HL-60/S4 treated with phorbol 12-myristate 13-acetate at 8.2 ng/mL for 4 days and 3 days (cell line): ENCODE measurements around the gene ITIH5.

Source experiments
- in situ Hi-C: fragments of 300-500 bp; cut with MboI; formaldehyde crosslinking; loops from 2 replicates; pipeline ENCODE4 v1.15.0; 2022; ENCODE audit warnings: low sequenced_read_pairs

ITIH5 gene

DNA sequence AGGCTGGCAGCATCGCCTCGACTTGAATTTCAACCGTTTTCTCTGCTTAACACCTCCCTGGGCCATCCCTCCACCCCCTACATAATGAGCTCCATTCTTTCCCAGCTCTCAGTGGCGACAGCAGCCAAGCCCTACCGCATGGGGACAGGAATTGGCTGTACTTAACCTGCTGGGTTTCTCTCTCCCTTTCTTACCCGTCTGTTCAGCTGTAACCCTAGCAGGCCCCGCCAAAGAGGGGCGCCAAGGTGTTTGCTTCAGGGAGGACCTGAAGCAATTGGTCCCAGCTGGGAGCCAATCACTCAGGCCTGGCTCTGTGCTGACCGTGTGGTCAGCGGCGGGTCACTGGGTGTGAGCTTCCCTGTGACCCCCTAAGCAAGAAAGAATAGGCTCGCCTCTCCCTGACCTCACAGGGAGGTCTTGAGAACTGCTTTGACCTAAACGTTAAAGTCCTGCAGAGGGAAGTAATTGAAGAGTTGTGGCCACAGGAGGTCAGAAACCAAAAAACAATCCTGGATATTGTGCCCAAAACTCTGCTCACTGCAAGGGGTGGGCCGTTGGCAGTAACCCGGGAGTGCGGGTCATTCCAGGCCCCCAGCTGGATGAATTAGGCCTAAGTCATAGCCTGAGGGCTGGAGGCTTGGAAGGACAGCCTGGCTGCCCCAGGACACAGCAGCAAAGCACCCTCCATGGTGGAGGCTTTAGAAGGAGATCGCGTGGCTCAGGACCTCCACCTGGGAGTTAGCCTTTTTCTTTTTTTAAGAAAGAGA, 114.6 kb downstream of the ITIH5 start:
- in situ Hi-C loops, result no loop called here

DNA sequence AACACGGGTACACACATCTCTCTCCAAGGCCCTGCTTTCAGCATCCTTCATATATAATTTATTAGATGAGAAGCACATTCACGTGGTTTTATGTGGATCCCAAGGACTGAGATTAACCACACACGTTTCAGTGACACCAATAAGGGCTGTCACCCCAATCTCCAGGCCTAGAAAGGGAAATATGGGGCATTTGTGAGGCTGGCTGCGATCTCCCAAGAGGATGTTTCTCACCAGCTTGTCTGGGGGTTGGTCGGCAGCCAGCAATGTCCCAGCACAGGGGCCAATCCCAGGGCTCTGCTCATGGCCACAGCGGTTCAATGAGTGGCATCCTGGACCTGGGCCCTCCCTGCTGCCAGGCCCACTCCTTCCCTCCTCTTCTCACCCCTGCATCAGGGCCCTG, 115.5 kb downstream of the ITIH5 start:
- in situ Hi-C loops, result no loop called here

DNA sequence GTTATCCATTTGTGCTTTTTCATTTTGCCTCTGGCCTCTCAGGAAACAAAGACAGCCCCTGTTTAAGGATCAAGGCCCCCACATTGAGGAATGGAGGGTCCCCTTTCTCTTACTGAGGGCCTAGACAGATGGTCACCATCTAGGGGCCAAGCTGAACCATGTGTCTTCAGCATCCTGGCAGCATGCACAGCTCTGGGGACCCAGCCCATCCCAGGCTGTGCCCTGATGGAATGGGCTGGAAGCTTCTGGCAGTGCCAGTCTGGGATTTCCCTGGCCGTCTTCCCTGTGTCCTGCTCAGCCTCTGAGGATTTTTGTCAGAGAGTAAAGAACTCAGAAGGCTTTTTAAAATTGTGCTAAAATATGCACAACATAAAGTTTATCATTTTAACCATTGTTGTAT, 116.8 kb downstream of the ITIH5 start:
- in situ Hi-C loops, result no loop called here

DNA sequence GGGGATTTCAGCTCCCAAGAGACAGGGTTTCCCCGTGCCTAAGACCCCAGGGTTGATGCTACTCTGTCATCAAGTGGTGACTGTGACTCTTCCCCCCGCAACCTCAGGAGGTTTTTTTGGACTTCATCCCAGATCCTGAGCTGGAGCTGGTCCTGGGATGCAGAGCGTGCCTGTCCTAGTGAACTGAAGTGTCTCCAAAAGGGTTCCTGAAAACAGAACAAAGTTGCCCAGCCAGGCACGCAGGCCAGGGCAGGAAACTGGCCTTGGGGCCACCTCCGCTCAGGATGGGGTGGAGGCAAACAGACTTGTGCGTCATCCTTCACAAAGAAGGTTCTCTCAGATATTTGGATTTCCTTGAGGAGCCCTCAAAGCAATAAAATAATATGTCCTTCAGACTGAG, 118.9 kb downstream of the ITIH5 start:
- in situ Hi-C loops, result no loop called here

DNA sequence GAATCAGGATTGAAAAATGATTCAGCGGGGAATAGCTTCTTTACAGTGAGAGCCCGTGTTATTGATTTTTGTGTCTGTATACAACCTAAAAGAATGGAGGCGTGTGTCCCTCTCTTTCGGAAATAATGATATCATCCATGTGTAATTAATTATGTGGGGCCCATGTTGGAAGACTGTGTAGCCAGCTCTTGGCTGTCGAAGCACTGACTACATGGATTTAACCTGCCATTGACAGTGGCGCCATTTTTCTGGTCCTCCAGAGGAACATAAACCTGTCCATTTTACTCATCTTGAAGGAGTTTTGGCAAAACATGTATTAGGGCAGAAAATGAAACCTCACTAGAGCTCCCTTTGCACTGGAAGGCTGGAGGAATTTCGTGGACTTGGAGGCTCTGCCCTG, 119.6 kb downstream of the ITIH5 start:
- in situ Hi-C loops, result no loop called here

DNA sequence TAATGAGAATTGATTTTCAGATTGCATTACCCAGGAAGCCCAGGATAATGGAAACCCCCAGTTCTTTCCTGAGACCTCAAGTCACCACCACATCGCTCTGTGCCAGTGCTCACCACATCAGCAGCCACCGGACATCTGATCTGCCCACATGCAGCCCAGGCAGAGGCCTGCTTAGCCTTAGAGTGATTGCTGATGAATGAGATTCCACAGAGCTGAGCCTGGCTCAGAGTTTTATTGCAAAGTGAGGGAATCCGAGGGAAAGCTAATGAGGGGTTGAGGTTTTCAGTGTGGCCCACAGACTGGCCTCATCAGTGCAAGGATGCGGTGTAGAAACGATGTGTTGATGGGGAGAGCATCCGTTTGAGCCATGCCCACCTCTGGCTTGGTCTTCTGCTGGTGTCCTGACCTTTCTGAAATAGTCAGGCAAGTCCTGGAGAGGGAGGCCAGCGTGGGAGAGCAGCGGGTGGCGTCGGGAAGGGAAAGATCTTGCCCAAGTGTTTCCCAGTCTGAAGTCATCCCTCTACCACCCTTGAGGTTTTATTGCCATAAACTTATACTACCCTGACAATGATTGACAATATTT, 120.3 kb downstream of the ITIH5 start:
- in situ Hi-C loops, result no loop called here

DNA sequence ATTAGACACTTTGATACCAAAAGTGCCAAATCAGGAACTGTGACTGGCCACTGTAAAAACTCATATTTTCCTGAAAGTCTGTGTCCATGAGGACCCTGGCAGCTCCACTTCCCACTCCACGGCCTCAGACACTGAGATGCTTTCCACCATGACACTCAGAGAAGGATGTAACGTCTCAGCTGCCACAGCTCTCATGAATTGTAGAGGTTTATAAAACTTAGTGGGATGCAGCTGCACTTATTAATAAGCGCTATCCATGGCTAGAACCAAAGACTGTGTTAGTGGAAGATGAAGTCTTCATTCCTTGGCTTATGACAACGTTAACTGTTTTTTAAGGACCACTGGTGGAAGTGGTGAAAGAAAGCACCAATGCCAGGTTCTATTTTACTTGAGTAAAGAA, 121.0 kb downstream of the ITIH5 start:
- in situ Hi-C loops, result no loop called here

DNA sequence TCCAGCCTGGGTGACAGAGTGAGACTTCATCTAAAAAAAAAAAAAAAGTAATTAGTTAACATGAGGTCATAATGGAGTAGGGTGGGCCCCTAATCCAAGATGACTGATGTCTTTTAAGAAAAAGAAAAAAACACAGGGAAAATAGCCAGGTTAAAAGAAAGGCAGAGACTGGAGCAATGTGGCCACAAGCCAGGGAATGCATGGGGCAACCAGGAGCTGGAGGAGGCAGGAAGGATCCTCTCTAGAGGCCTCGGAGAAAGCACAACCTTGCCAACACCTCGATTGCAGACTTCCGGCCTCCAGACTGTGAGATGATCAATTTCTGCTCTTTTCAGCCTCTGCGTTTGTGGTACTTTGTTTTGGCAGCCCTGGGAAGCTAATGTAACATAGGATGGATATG, 121.5 kb downstream of the ITIH5 start:
- in situ Hi-C loops, result no loop called here

DNA sequence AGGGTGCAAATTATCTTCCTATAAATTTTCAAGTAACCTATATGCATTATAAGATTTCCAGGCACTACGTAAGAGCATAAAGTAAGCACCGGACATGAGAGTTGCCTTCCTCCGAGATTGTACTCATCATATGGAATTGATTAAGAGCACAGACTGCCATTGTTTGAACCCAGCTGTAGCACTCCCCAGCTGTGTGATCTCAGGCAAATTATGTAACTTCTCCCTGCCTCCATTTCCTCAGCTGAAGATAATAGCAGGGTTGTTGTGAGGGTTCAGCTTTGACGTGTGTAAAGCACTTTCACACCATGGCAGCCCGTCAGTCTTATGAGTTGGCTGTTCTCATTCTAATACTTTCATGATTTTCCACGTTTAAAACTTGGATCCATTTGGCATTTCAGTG, 122.6 kb downstream of the ITIH5 start:
- in situ Hi-C loops, result no loop called here

DNA sequence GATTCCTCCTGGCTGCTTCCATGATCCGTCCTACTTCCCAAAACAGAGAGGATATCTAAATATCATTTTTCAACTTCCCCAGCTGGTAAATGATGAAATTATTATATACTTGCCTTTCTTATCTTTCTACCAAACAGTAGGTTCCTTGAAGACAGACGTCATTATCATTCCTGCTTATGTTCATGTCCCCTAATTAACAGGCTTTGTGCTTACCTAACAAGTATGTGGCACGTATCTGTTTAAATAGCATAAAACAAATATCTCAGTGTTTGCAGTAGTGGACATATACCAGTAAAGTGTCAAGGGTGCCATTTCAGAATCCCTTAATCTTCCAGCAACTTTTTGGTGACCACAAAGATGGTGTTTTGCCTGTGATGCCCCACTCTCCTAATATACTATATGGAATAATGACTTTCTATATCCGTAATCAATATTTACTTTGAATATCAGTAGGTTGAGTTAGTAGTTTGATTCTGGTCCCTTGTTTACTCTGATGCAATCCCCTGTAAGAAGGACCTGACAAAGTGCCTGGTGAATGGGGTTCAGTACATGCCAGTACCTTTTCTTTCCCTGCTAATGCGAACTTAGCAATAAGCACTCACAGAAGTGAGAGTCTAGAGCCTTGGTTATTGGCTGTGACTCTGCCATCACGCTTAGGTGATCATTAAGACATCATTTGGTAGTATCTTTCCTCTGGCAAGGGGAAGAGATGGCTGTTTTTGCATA, 124.4 kb downstream of the ITIH5 start:
- in situ Hi-C loops, result no loop called here

DNA sequence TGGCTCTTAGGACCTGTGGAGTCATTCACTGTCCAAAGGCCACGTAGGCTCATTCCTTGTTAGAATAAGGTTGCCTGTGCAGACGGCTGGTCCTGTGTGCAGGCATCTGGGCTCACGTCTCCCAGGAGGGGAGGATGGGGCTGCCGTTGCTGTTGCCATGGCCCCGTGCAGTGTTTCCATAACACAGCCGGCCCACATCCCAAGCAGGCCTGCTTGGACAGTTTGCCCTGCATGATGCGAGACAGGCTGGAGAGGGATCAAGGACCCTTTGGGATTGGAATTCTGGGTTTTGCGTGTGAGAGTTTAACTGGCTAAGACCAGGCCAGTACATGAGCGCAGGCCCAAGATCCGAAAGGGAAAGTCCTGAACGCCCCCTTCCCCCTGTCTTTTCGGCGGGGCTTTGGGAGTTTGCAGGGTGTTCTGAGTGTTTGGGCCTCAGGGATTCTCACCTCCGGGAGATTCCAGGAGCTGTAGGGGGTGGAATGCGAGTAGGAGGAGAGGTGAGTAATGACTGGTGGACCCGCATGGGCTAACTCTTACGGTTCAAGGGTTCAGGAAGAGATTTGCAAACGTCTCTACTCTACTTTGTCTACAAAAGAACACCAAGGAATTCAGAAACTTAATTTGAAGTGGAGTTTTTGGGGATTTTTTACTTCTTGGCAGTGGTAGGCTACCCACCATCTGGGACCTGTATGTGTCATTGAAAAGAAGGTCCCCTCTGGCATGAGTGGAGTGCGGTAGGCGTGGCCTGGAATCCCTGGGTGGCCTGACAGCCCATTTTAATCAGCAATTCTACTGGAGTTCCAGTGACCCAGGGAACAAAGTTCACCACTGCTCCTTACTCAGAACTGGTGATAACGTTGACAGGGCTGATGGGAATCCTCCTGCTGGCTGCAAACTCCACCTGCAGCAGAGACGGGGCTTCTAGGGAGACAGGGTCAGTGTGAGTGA, 125.4 kb downstream of the ITIH5 start:
- in situ Hi-C loops, result no loop called here

DNA sequence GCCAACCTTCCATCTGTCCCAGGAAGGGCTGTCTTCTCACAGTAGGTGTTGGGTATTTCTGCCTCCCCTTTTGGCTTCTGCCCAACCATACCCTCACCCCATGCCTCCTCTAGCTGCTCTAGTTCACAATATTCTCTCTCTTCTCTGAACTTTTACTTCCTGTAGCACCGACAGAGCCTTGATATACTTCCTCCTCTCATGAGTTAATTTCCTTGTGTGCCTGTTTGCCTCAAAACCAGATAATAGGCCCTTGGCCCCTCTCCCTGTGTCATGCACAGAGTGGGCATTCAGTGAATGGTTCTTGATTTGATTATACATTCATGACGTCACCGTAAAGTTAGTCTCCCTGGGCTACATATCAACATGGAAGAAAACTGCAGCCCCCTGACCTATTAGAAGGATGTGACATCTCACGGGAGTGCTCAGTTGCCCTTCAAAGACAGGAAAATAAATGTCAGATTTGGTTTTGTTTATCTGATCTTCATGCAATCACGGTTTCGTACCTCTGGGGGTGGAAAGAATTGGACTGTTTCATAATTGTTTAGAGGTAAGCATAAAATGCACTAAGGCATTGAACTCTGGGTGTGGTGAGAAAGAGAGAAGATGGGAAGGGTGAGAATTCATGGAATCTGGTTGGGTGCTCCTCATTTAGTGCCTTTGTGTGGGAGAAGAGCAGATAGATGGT, 127.7 kb downstream of the ITIH5 start:
- in situ Hi-C loops, result no loop called here

DNA sequence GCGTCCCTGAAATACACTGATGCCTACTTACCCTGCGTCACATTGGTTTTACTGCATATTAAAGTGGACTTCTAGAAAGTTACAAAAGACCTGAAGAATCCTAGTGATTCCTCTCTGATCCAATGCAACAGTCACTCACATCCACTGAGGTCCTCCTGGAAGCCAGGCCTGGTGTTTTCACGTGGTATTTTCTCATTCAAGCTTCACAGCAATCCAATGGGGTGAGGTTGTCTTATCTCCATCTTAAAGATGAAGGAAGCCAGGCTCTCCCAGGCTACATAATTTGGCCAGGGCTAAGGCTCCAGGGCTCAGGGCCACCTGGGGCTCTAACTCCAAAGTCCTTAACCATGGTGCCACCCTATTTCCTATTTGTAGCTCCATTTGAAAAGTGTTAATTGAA, 129.6 kb downstream of the ITIH5 start:
- in situ Hi-C loops, result no loop called here

DNA sequence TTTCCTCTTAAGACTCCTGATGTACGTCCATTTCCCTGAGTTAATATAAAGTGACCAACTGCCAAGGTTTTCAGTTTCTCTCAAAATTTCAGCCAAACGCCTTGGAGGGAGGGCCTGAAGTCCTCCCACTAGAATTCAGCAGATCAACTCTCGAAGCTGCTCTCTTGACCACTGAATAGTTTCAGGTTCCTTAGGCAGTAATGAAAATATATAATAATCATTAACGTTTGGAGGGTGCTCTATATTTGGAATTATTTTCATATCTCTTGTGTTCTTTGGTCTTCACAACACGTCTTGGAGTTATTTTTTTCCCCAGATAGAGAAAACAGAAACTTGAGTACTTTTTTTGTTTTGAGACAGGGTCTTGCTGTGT, 132.3 kb downstream of the ITIH5 start:
- in situ Hi-C loops, result no loop called here

DNA sequence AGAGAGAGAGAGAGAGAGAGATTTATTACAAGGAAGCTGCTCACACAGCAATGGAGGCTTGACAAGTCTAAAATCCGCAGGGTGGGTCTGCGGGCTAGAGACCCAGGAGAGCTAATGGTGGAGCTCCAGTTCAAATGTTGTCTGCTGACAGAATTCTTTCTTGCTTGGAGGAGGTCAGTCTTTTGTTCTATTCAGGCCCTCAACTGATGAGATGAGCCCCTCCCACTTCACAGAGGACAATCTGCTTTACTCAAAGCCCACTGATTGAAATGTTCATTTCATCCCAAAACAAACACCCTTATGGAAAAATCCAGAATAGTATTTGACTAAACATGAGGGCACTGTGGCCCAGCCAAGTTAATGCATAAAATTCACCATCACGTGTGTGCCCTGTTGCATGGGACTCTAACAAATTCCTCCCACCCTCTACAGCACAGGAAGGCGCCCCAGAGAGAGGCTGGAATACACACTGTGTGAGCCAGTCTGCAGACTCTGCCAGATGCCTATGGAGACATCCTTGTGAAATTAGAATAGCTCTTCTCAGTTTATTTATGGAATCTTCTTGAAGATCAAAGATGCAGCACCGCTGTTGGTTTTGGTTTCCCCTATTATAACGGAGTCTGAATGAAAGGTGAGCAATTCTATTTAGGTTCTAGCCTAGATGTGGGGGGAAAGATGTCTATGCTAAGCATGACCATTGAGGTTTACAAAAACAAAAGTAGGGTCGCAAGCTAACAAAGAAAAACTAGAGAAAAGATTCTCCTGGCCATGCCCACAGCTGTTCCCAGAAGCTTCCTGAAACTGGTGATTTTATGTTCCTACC, 132.9 kb downstream of the ITIH5 start:
- in situ Hi-C loops, result no loop called here

DNA sequence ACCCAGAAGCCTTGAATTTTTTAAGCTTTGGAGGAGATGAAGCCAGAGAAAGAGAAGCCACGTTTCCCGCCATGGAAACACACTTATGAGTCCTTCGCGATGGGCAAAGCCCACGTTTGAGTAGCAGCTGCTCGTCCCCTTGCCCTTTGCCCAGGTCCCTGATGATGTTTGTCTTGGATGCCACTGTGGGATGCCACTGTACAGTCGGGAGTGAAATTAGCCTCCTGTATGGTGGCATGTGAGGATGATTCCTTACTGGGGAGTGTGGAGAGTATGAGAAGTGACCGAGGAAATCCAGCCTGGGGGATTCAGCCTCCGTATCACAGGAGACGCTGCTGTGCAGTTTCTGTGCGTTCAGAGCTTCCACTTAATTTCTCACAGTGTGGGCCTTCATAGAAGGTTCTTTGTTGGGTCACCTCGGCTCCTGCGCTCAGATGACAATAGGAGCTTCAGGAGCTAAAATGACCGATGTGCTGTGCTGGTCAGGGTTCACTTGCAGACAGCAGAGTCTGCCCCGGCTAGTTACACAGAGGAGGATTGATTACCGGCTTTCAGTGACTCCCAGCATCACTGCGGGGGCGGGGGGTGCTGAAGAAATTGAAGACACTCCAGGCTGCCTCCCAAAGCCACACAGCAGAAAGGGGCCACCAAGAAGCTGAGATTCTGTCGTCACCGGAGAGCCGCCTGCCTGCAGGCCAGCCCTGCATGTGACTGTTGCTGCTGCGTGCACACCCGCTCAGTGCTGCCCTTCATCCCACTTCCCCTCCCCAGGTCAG, 133.9 kb downstream of the ITIH5 start:
- in situ Hi-C loops, result no loop called here

DNA sequence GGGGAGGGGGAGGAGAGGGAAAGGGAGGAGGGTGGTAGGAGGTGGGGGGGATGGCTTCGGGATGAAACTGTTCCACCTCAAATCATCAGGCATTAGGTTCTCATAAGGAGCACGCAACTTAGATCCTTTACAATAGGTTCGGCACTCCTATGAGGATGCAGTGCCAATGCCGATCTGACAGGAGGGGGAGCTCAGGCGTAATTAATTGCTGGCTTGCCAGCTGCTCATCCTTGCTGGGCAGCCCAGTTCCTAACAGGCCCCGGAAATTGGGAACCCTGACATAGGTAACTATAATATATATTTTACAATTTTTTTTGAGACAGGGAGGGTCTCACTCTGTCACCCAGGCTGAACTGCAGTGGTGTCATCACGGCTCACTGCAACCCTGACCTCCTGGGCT, 137.1 kb downstream of the ITIH5 start:
- in situ Hi-C loops, result no loop called here

DNA sequence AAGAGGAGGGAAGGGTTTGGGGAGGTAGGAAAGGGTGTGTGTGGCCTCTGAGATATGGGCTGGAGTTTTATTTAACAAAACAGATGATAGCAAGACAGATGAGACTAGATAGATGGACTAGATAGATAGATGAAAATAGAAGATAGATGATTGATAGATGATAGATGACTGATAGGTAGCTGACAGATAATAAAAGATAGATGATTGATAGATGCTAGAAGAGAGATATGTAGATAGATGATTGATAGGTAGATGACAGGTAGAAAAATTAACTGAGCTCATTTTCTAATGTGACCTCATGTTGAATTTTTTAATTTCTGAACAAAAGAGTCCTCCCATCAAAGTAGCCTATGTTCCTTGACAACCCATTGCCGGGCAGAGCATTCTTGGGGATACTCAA, 139.3 kb downstream of the ITIH5 start:
- in situ Hi-C loops, result no loop called here

DNA sequence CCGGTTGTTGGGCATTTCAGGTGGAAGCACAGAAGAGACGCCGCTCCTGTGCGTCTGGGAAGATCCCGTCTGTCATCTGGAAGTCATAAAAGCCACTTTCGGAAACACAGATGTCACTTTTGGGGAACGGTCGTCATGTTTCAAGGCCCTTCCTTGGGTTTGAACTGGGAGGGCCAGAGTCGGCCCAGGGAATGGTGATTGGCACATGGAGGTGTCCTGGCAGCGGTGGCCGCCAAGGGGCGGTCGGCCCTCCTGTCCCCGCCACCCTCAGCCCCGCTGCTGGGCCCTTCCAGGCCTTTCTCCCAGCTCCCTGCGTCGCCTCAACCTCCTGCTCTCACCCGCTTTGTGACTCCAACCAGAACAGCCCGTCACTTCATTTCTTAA, 140.8 kb downstream of the ITIH5 start:
- in situ Hi-C loops, result no loop called here
